ENCODE measurements around the gene ZNF558.

The ZNF558 gene

GRCh38 chr19:8832132-8833021, at the start of gene ZNF558, which contains the start of gene MBD3L1:
Gene ZNF558 (minus strand): TSS chr19:8832304. CDS start chr19:8822659, 9,645 bp downstream.
Gene MBD3L1 (plus strand): TSS chr19:8832377. CDS start chr19:8842679, 10,302 bp downstream.
- FAIRE-seq = peak; percentile 90

GRCh38 chr19:8881512-8881911, 49.4 kb upstream of the ZNF558 start:
- no peak for FAIRE-seq
- no peak for DNase-seq (ENCODE audit: low spot score)

More at GRCh38 chr19:8832132-8833021, at the start of gene ZNF558, which contains the start of gene MBD3L1:
- peak; percentile 94 for DNase-seq (ENCODE audit: low spot score)

GRCh38 chr19:8880868-8881488, 48.9 kb upstream of the ZNF558 start:
- no peak for DNase-seq (ENCODE audit: low spot score)
- no peak for FAIRE-seq

- DNase-seq (ENCODE audit: low spot score) (no peak), FAIRE-seq (no peak)
Observed at GRCh38 chr19:8877854-8878705, 46.0 kb upstream of the ZNF558 start.

- no peak for FAIRE-seq
- DNase-seq (ENCODE audit: low spot score) = no peak
Observed at GRCh38 chr19:8866344-8866743, 34.2 kb upstream of the ZNF558 start.

- FAIRE-seq (no peak), DNase-seq (ENCODE audit: low spot score) (no peak)
Observed at GRCh38 chr19:8858260-8858659, 26.2 kb upstream of the ZNF558 start.

GRCh38 chr19:8850488-8850887, 18.4 kb upstream of the ZNF558 start:
- DNase-seq (ENCODE audit: low spot score) (no peak), FAIRE-seq (no peak)

GRCh38 chr19:8849232-8849631, 17.1 kb upstream of the ZNF558 start:
- FAIRE-seq (no peak), DNase-seq (ENCODE audit: low spot score) (no peak)

GRCh38 chr19:8846819-8847218, 14.7 kb upstream of the ZNF558 start:
- FAIRE-seq = no peak
- no peak for DNase-seq (ENCODE audit: low spot score)

- FAIRE-seq (no peak), DNase-seq (ENCODE audit: low spot score) (no peak)
Observed at GRCh38 chr19:8840708-8841107, 8.6 kb upstream of the ZNF558 start.

GRCh38 chr19:8835877-8836276, 3.8 kb upstream of the ZNF558 start:
- no peak for FAIRE-seq

GRCh38 chr19:8835446-8835845, 3.3 kb upstream of the ZNF558 start:
- FAIRE-seq = no peak
- DNase-seq (ENCODE audit: low spot score) = no peak

More at GRCh38 chr19:8835877-8836276, 3.8 kb upstream of the ZNF558 start:
- DNase-seq (ENCODE audit: low spot score) = no peak

GRCh38 chr19:8831832-8832131, 322 bp downstream of the ZNF558 start:
- FAIRE-seq = no peak
- no peak for DNase-seq (ENCODE audit: low spot score)

GRCh38 chr19:8831373-8831772, 731 bp downstream of the ZNF558 start:
- FAIRE-seq (no peak), DNase-seq (ENCODE audit: low spot score) (no peak)

- DNase-seq (ENCODE audit: low spot score) (no peak), FAIRE-seq (no peak)
Observed at GRCh38 chr19:8827277-8827676, 4.8 kb downstream of the ZNF558 start.

GRCh38 chr19:8826371-8826770, 5.7 kb downstream of the ZNF558 start:
- DNase-seq (ENCODE audit: low spot score) (no peak), FAIRE-seq (no peak)

GRCh38 chr19:8821748-8822241, 10.3 kb downstream of the ZNF558 start:
- FAIRE-seq (no peak), DNase-seq (ENCODE audit: low spot score) (no peak)

GRCh38 chr19:8820234-8820633, 11.9 kb downstream of the ZNF558 start:
- FAIRE-seq (no peak), DNase-seq (ENCODE audit: low spot score) (no peak)

GRCh38 chr19:8815780-8816179, 16.3 kb downstream of the ZNF558 start:
- no peak for DNase-seq (ENCODE audit: low spot score)

GRCh38 chr19:8814176-8814575, 17.9 kb downstream of the ZNF558 start:
- DNase-seq (ENCODE audit: low spot score) = no peak
- no peak for FAIRE-seq

More at GRCh38 chr19:8815780-8816179, 16.3 kb downstream of the ZNF558 start:
- no peak for FAIRE-seq

Measured in RCC 7860 (cell line).